Neural progenitor cell (in vitro differentiated cells): ENCODE measurements around the gene LIF. TPM values are rescaled to one million over a fixed set of nuclear protein-coding genes. Genes with fewer than 3 reads are reported as not detected.

Experiments used
- DNase-seq: peaks from one replicate; pipeline ENCODE4 v3.0.0-alpha.2; 2016; ENCODE audit warnings: low spot score
- H2AFZ ChIP-seq: fragments of 200-600 bp; sonication (generic); replicated peaks from 2 replicates; pipeline ENCODE4 v1.6.1; 2016; ENCODE audit warnings: antibody characterized with exemption
- H3F3A ChIP-seq: fragments of 200-600 bp; sonication (generic); 2 replicates; pipeline ENCODE4 v1.6.1; 2016; ENCODE audit warnings: antibody characterized with exemption, low read depth
- H3K27ac ChIP-seq: fragments of 200-600 bp; sonication (generic); 2 replicates; pipeline ENCODE4 v1.5.1; 2016; ENCODE audit warnings: mild to moderate bottlenecking
- H3K27me3 ChIP-seq: fragments of 200-600 bp; sonication (generic); 2 replicates; pipeline ENCODE4 v1.6.1; 2016; ENCODE audit warnings: mild to moderate bottlenecking, moderate library complexity
- H3K36me3 ChIP-seq: fragments of 200-600 bp; sonication (generic); 2 replicates; pipeline ENCODE4 v1.5.1; 2016
- H3K4me1 ChIP-seq: fragments of 200-600 bp; sonication (generic); 2 replicates; pipeline ENCODE4 v1.6.1; 2016; ENCODE audit warnings: mixed run types
- H3K4me2 ChIP-seq: fragments of 200-600 bp; sonication (generic); 2 replicates; pipeline ENCODE4 v1.6.1; 2016
- H3K4me3 ChIP-seq: fragments of 200-600 bp; sonication (generic); 2 replicates; pipeline ENCODE4 v1.5.1; 2016
- H3K79me2 ChIP-seq: fragments of 200-600 bp; sonication (generic); 2 replicates; pipeline ENCODE4 v1.6.1; 2016; ENCODE audit warnings: low read depth
- H3K9ac ChIP-seq: fragments of 200-600 bp; sonication (generic); 2 replicates; pipeline ENCODE4 v1.6.1; 2016
- H3K9me3 ChIP-seq: fragments of 200-600 bp; sonication (generic); 2 replicates; pipeline ENCODE4 v1.5.1; 2016; ENCODE audit warnings: low read depth
- H4K20me1 ChIP-seq: fragments of 200-600 bp; sonication (generic); 2 replicates; pipeline ENCODE4 v1.6.1; 2016; ENCODE audit warnings: low read depth
- H3K27ac Mint-ChIP-seq: 3 replicates; pipeline ENCODE4 v1.8.0; 2021; ENCODE audit warnings: mixed read lengths
- H3K27me3 Mint-ChIP-seq: 2 replicates; pipeline ENCODE4 v1.8.0; 2022; ENCODE audit warnings: low read depth, mild to moderate bottlenecking, inconsistent platforms, moderate library complexity, mixed read lengths; ENCODE audit not compliant: insufficient read depth
- H3K36me3 Mint-ChIP-seq: 3 replicates; pipeline ENCODE4 v1.8.0; 2021; ENCODE audit warnings: mixed read lengths
- H3K4me1 Mint-ChIP-seq: 3 replicates; pipeline ENCODE4 v1.8.0; 2021; ENCODE audit warnings: mixed read lengths
- H3K4me3 Mint-ChIP-seq: 3 replicates; pipeline ENCODE4 v1.8.0; 2021; ENCODE audit warnings: mild to moderate bottlenecking, moderate library complexity, mixed read lengths
- H3K9me3 Mint-ChIP-seq: 3 replicates; pipeline ENCODE4 v1.8.0; 2020; ENCODE audit warnings: mixed read lengths
- EZH2 ChIP-seq: fragments of 200-600 bp; sonication (generic); IDR thresholded peaks from 2 replicates; pipeline ENCODE4 v1.6.1; 2017; ENCODE audit warnings: antibody characterized with exemption, mild to moderate bottlenecking, moderate library complexity
- EZH2phosphoT487 ChIP-seq: fragments of 200-600 bp; sonication (generic); IDR thresholded peaks from 2 replicates; pipeline ENCODE4 v1.6.1; 2017; ENCODE audit warnings: antibody characterized with exemption
- total RNA-seq: library from RNA; depleted of rRNA; stranded (reverse); fragments of >200 nt; gene quantifications from 2 replicates; pipeline ENCODE4 v1.2.3, GENCODE V29; 2015; ENCODE audit warnings: low replicate concordance
- TF ChIP-seq, protein P1 (sequence below): fragments of 200-600 bp; sonication (generic); IDR thresholded peaks from 2 replicates; pipeline ENCODE4 v1.5.1; 2017; ENCODE audit warnings: antibody characterized with exemption, mild to moderate bottlenecking

LIF gene
- total RNA-seq, 1 donor from 2014 or later = 0.21 TPM

DNA sequence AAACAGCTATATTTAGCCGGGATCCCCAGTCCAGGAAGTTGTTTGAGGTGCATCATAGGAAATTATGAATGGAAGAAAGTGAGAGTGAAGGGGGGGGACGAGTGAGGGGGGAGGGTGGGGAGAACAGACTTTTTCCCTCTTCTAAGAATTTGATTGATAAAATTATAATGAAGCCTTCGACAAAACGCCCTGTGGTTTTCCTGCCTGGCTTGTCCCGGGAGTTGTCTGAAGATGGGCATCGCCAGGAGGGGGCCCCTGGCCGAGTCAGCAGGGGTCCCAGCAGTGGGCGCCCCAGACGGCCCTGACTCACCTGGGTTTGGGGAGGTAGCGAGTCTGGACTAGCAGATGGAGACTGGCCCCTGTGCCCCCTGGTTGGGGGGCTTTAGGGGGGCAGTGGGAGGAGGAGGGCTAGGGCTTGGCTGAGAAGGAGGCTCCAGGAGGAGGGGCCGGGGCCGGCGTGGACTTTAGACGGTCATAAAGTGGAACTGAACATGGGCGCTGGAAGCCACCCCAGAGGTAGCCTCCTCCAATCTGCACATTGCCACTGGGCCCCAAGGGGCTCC lies 336 bp upstream of the LIF start:
- Mint-ChIP-seq H3K27ac (no peak overlapping the region), H3K4me3 (peak overlapping the region; percentile 79), H3K27me3 (peaks cover 30% of the 10 kb centered on the region), H3K9me3 (no peaks in the 10 kb centered on the region), H3K36me3 (no peaks in the 10 kb centered on the region), H3K4me1 (peaks cover 27% of the 10 kb centered on the region)
- TF ChIP-seq EZH2phosphoT487 (peak; percentile 1), EZH2 (peak; percentile 25)
- TF ChIP-seq, protein P1, sequence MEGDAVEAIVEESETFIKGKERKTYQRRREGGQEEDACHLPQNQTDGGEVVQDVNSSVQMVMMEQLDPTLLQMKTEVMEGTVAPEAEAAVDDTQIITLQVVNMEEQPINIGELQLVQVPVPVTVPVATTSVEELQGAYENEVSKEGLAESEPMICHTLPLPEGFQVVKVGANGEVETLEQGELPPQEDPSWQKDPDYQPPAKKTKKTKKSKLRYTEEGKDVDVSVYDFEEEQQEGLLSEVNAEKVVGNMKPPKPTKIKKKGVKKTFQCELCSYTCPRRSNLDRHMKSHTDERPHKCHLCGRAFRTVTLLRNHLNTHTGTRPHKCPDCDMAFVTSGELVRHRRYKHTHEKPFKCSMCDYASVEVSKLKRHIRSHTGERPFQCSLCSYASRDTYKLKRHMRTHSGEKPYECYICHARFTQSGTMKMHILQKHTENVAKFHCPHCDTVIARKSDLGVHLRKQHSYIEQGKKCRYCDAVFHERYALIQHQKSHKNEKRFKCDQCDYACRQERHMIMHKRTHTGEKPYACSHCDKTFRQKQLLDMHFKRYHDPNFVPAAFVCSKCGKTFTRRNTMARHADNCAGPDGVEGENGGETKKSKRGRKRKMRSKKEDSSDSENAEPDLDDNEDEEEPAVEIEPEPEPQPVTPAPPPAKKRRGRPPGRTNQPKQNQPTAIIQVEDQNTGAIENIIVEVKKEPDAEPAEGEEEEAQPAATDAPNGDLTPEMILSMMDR = no peak
- H3K9ac ChIP-seq = no peak overlapping the region
- peaks cover 30% of the 10 kb centered on the region for H3K27me3 ChIP-seq
- H3F3A ChIP-seq = no peaks in the 10 kb centered on the region
- H3K4me2 ChIP-seq = peak overlapping the region; percentile 97
- H4K20me1 ChIP-seq = no peaks in the 10 kb centered on the region
- no peak for DNase-seq
- no peaks in the 10 kb centered on the region for H3K36me3 ChIP-seq
- no peak overlapping the region for H3K27ac ChIP-seq
- H3K79me2 ChIP-seq = no peaks in the 10 kb centered on the region
- peak overlapping the region; percentile 96 for H2AFZ ChIP-seq
- peaks cover 14% of the 10 kb centered on the region for H3K4me1 ChIP-seq
- peak overlapping the region; percentile 55 for H3K4me3 ChIP-seq
- no peaks in the 10 kb centered on the region for H3K9me3 ChIP-seq

DNA sequence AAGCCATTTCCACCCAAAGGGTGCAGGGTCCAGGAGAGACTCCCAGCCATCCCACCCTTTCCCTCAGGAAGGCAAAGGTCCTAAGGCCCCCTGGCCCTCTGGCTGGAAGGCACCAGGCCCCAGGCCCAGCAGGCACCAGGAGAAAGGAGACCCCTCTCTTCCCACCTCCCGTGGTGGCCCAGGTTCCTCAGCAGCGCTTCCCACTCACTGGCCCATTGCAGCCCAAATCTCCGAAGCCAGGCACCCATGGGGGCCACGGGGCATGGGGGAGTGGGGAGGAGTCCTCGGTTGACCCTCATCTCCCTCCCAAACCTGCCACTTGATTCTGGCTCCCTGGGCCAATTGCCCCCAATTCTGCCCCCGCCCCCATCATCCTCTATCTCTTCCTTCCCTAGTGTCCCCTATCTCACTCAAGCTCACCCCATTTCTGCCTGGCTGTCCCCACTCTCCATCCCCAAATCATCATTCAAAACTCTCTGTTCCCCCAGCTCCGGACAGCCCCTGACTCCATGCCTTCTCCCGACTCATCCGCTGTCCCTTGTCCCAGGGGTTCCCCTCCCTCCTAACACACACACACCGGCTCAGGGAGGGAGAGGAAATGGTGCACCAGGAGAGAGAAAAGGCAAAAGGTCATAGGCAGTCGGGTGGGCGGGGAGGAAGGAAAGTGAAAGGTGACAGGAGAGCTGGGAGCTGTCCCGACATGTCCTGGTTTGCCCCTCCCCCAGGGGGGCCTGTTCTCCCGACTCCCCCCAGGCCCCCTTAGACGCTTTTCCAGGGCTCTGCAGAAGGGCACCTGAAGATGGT lies 1.2 kb downstream of the LIF start:
- no peaks in the 10 kb centered on the region for H3K79me2 ChIP-seq
- peak overlapping the region; percentile 96 for H2AFZ ChIP-seq
- no peak for DNase-seq
- no peaks in the 10 kb centered on the region for H4K20me1 ChIP-seq
- peaks cover 14% of the 10 kb centered on the region for H3K4me1 ChIP-seq
- no peak overlapping the region for H3K9ac ChIP-seq
- Mint-ChIP-seq H3K9me3 (no peaks in the 10 kb centered on the region), H3K27ac (no peak overlapping the region), H3K27me3 (peaks cover 26% of the 10 kb centered on the region), H3K36me3 (no peaks in the 10 kb centered on the region), H3K4me3 (peak overlapping the region; percentile 79), H3K4me1 (peaks cover 30% of the 10 kb centered on the region)
- H3K36me3 ChIP-seq = no peaks in the 10 kb centered on the region
- H3K4me2 ChIP-seq = peak overlapping the region; percentile 97
- H3K27ac ChIP-seq = no peak overlapping the region
- H3K27me3 ChIP-seq = peaks cover 30% of the 10 kb centered on the region
- peak overlapping the region; percentile 55 for H3K4me3 ChIP-seq
- TF ChIP-seq EZH2phosphoT487 (no peak), EZH2 (no peak)
- TF ChIP-seq, protein P1 = no peak
- no peaks in the 10 kb centered on the region for H3F3A ChIP-seq
- H3K9me3 ChIP-seq = no peaks in the 10 kb centered on the region

DNA sequence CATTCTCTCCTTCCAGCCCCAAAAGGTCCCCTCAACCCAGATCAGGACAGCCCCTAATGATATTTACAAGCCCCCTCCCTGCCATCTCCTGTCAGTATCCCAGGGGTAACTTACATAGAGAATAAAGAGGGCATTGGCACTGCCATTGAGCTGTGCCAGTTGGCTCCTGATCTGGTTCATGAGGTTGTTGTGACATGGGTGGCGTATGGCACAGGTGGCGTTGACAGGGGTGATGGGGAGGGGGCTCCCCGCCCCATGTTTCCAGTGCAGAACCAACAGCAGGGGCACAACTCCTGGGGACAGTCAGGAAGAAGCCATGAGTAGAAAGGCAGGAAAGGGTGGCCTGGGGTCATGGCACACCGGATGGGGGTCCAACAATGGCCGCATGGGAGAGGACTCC lies 1.9 kb downstream of the LIF start:
- Histone ChIP-seq H3K9ac (no peak overlapping the region), H3K27me3 (peaks cover 30% of the 10 kb centered on the region), H3K9me3 (no peaks in the 10 kb centered on the region), H4K20me1 (no peaks in the 10 kb centered on the region), H3K27ac (no peak overlapping the region), H2AFZ (no peak overlapping the region), H3K36me3 (no peaks in the 10 kb centered on the region), H3F3A (no peaks in the 10 kb centered on the region), H3K4me3 (no peak overlapping the region), H3K79me2 (no peaks in the 10 kb centered on the region), H3K4me2 (no peak overlapping the region), H3K4me1 (peaks cover 14% of the 10 kb centered on the region)
- peaks cover 26% of the 10 kb centered on the region for H3K4me1 Mint-ChIP-seq
- H3K36me3 Mint-ChIP-seq = no peaks in the 10 kb centered on the region
- no peaks in the 10 kb centered on the region for H3K9me3 Mint-ChIP-seq
- no peak overlapping the region for H3K27ac Mint-ChIP-seq
- no peak for TF ChIP-seq EZH2phosphoT487
- TF ChIP-seq, protein P1 = no peak
- no peak for TF ChIP-seq EZH2
- H3K27me3 Mint-ChIP-seq = peaks cover 26% of the 10 kb centered on the region
- H3K4me3 Mint-ChIP-seq = no peak overlapping the region
- DNase-seq = no peak
